ENCODE data around the gene TPM2.

TPM2 gene

GRCh38 chr9:35696520-35697215 lies 6.9 kb upstream of the TPM2 start:
- peak in 1 of 4 experiments; percentile 33 for DNase-seq (ENCODE audit: low read depth in 4 of 4, low spot score in 1 of 4)

- DNase-seq (ENCODE audit: low read depth in 4 of 4, low spot score in 1 of 4): no peak
These were observed 6.2 kb upstream of the TPM2 start for GRCh38 chr9:35695943-35696401.

- DNase-seq (ENCODE audit: low read depth in 4 of 4, low spot score in 1 of 4): no peak
These were observed 2.1 kb upstream of the TPM2 start for GRCh38 chr9:35691757-35692301.

- no peak for DNase-seq (ENCODE audit: low read depth in 4 of 4, low spot score in 1 of 4)
These were observed 1.6 kb upstream of the TPM2 start for GRCh38 chr9:35691334-35691650.

GRCh38 chr9:35690614-35691333 lies 1.0 kb upstream of the TPM2 start:
- no peak for DNase-seq (ENCODE audit: low read depth in 4 of 4, low spot score in 1 of 4)

- no peak for DNase-seq (ENCODE audit: low read depth in 4 of 4, low spot score in 1 of 4)
These were observed 529 bp upstream of the TPM2 start for GRCh38 chr9:35690294-35690613.

- DNase-seq (ENCODE audit: low read depth in 4 of 4, low spot score in 1 of 4): no peak
These were observed 875 bp downstream of the TPM2 start for GRCh38 chr9:35688558-35689541.

- DNase-seq (ENCODE audit: low read depth in 4 of 4, low spot score in 1 of 4): no peak
These were observed 1.7 kb downstream of the TPM2 start for GRCh38 chr9:35687972-35688557.

- no peak for DNase-seq (ENCODE audit: low read depth in 4 of 4, low spot score in 1 of 4)
These were observed 2.4 kb downstream of the TPM2 start for GRCh38 chr9:35687306-35687705.

- DNase-seq (ENCODE audit: low read depth in 4 of 4, low spot score in 1 of 4): no peak
These were observed 3.2 kb downstream of the TPM2 start for GRCh38 chr9:35686222-35687203.

GRCh38 chr9:35685506-35685905 lies 4.2 kb downstream of the TPM2 start:
- DNase-seq (ENCODE audit: low read depth in 4 of 4, low spot score in 1 of 4): no peak

- DNase-seq (ENCODE audit: low read depth in 4 of 4, low spot score in 1 of 4): no peak
These were observed 4.8 kb downstream of the TPM2 start for GRCh38 chr9:35684921-35685320.

GRCh38 chr9:35683323-35683722 lies 6.4 kb downstream of the TPM2 start:
- no peak for DNase-seq (ENCODE audit: low read depth in 4 of 4, low spot score in 1 of 4)

GRCh38 chr9:35682520-35683315 lies 7.0 kb downstream of the TPM2 start:
- DNase-seq (ENCODE audit: low read depth in 4 of 4, low spot score in 1 of 4): no peak

GRCh38 chr9:35682051-35682450 lies 7.7 kb downstream of the TPM2 start:
- DNase-seq (ENCODE audit: low read depth in 4 of 4, low spot score in 1 of 4): no peak

GRCh38 chr9:35681341-35682002 lies 8.3 kb downstream of the TPM2 start:
- no peak for DNase-seq (ENCODE audit: low read depth in 4 of 4, low spot score in 1 of 4)

GRCh38 chr9:35680331-35681105 lies 9.2 kb downstream of the TPM2 start:
- DNase-seq (ENCODE audit: low read depth in 4 of 4, low spot score in 1 of 4): no peak

Data from stimulated activated CD4-positive, alpha-beta T cell treated with anti-CD3 and anti-CD28 coated beads, Interleukin-1b, Interleukin-23, amount 100 ng/mL, for 24 hours (primary cell).